GM19043 (cell line): ENCODE measurements around the gene CCNJL.

ENCODE experiments used
- ATAC-seq: cut with Tn5 transposase; IDR thresholded peaks from one replicate; pipeline ENCODE4 v1.9.1; 2021; ENCODE audit warnings: low read depth; ENCODE audit not compliant: unreplicated experiment

Gene CCNJL

GRCh38 chr5:160293901-160294561 is 18.3 kb downstream of the CCNJL start:
- ATAC-seq = no peak

GRCh38 chr5:160293386-160293785 is 19.0 kb downstream of the CCNJL start:
- ATAC-seq = no peak

GRCh38 chr5:160291467-160291866 is 20.9 kb downstream of the CCNJL start:
- ATAC-seq = no peak

- ATAC-seq = no peak
Measured at GRCh38 chr5:160290751-160291150, 21.6 kb downstream of the CCNJL start.

GRCh38 chr5:160289721-160290120 is 22.6 kb downstream of the CCNJL start:
- no peak for ATAC-seq

- no peak for ATAC-seq
Measured at GRCh38 chr5:160289356-160289651, 23.1 kb downstream of the CCNJL start.

- ATAC-seq = no peak
Measured at GRCh38 chr5:160287378-160288051, 24.8 kb downstream of the CCNJL start.

- ATAC-seq = no peak
Measured at GRCh38 chr5:160286947-160287346, 25.4 kb downstream of the CCNJL start.

GRCh38 chr5:160285316-160285715 is 27.0 kb downstream of the CCNJL start:
- ATAC-seq = no peak

- no peak for ATAC-seq
Measured at GRCh38 chr5:160284291-160284873, 28.0 kb downstream of the CCNJL start.

GRCh38 chr5:160281275-160281674 is 31.1 kb downstream of the CCNJL start:
- no peak for ATAC-seq

- no peak for ATAC-seq
Measured at GRCh38 chr5:160280384-160281095, 31.8 kb downstream of the CCNJL start.

GRCh38 chr5:160278343-160278742 is 34.0 kb downstream of the CCNJL start:
- no peak for ATAC-seq

- ATAC-seq = no peak
Measured at GRCh38 chr5:160274483-160274931, 37.9 kb downstream of the CCNJL start.

GRCh38 chr5:160272889-160273288 is 39.5 kb downstream of the CCNJL start:
- ATAC-seq = no peak

GRCh38 chr5:160272264-160272663 is 40.1 kb downstream of the CCNJL start:
- no peak for ATAC-seq

- no peak for ATAC-seq
Measured at GRCh38 chr5:160271836-160272235, 40.5 kb downstream of the CCNJL start.

- ATAC-seq = no peak
Measured at GRCh38 chr5:160271396-160271795, 41.0 kb downstream of the CCNJL start.

GRCh38 chr5:160270704-160271103 is 41.7 kb downstream of the CCNJL start:
- no peak for ATAC-seq

GRCh38 chr5:160269017-160269416 is 43.3 kb downstream of the CCNJL start:
- no peak for ATAC-seq

GRCh38 chr5:160268121-160268520 is 44.2 kb downstream of the CCNJL start:
- no peak for ATAC-seq
